Stomach smooth muscle (tissue), 2 donors: ENCODE data around the gene STXBP4.
A peak's percentile ranks its signal among the peaks of the same experiment; 100 is the strongest.

ENCODE experiments used
- H3K27ac ChIP-seq: one replicate; pipeline ENCODE4 v1.7.0; 2013; ENCODE audit warnings: mild to moderate bottlenecking, low read length, inconsistent platforms
- H3K27me3 ChIP-seq, 2 donors: one replicate each; pipeline ENCODE4 v1.7.0; 2013; ENCODE audit warnings: low read length in 2 of 2; ENCODE audit not compliant: insufficient read depth in 2 of 2, control insufficient read depth in 1 of 2
- H3K36me3 ChIP-seq, 2 donors: one replicate each; pipeline ENCODE4 v1.7.0; 2013; ENCODE audit warnings: low read length in 2 of 2; ENCODE audit not compliant: control insufficient read depth in 2 of 2, insufficient read depth in 2 of 2
- H3K4me1 ChIP-seq: one replicate; pipeline ENCODE4 v1.7.0; 2013; ENCODE audit warnings: low read length; ENCODE audit not compliant: control insufficient read depth, insufficient read depth
- H3K4me3 ChIP-seq, 2 donors: one replicate each; pipeline ENCODE4 v1.7.0; 2013; ENCODE audit warnings: low read length in 2 of 2
- H3K9ac ChIP-seq, 2 donors: one replicate each; pipeline ENCODE4 v1.7.0; 2013; ENCODE audit warnings: low read length in 2 of 2, mild to moderate bottlenecking in 1 of 2
- H3K9me3 ChIP-seq, 2 donors: one replicate each; pipeline ENCODE4 v1.7.0; 2013; ENCODE audit warnings: low read length in 2 of 2; ENCODE audit not compliant: control insufficient read depth in 2 of 2
- donor health status: healthy.
- donor health status: Pancreatic carcinoma.

Gene STXBP4, protein sequence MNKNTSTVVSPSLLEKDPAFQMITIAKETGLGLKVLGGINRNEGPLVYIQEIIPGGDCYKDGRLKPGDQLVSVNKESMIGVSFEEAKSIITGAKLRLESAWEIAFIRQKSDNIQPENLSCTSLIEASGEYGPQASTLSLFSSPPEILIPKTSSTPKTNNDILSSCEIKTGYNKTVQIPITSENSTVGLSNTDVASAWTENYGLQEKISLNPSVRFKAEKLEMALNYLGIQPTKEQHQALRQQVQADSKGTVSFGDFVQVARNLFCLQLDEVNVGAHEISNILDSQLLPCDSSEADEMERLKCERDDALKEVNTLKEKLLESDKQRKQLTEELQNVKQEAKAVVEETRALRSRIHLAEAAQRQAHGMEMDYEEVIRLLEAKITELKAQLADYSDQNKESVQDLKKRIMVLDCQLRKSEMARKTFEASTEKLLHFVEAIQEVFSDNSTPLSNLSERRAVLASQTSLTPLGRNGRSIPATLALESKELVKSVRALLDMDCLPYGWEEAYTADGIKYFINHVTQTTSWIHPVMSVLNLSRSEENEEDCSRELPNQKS

GRCh38 chr17:54968262-54968987 lies at the start of gene STXBP4, which contains the start of gene COX11:
Gene STXBP4 (plus strand): TSS chr17:54968765. CDS start chr17:54986220, 17,455 bp downstream.
Gene COX11 (minus strand): TSS chr17:54968654. CDS start chr17:54968646, 8 bp downstream.
- peak within 1 kb of the TSS; percentile 88 to 89 for H3K4me3 ChIP-seq
- peak within 1 kb of the TSS; percentile 89 to 95 for H3K9ac ChIP-seq
- peaks cover 21% of the 10 kb centered on the region for H3K4me1 ChIP-seq
- H3K9me3 ChIP-seq: no peaks in the 10 kb centered on the region
- H3K27ac ChIP-seq: peak within 1 kb of the TSS; percentile 88
- H3K36me3 ChIP-seq: peaks cover 0 to 9% of the 10 kb centered on the region in 2 donors
- no peaks in the 10 kb centered on the region for H3K27me3 ChIP-seq

DNA sequence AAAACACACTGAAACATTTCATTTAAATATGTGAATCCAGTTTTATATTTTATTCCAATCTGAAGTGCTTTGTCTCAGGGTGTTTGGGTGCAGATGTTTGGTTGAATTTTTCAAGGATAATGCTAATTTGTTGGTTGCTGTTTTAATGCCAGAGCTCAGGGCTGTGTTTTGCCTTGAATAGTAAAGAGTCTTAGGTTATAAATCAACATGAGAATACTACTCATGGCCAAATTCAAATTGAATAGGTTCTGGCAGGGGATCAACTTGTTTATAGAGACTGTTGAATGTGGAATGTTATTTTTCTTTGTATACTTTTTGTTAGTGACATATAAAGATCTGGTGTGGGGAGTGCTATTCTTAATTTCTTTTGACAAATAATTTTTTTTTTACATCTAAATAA lies 49.1 kb upstream of the STXBP4 start:
- peaks cover 9 to 19% of the 10 kb centered on the region in 2 donors for H3K36me3 ChIP-seq
- no peaks in the 10 kb centered on the region for H3K27me3 ChIP-seq
- no peak overlapping the region for H3K4me3 ChIP-seq

DNA sequence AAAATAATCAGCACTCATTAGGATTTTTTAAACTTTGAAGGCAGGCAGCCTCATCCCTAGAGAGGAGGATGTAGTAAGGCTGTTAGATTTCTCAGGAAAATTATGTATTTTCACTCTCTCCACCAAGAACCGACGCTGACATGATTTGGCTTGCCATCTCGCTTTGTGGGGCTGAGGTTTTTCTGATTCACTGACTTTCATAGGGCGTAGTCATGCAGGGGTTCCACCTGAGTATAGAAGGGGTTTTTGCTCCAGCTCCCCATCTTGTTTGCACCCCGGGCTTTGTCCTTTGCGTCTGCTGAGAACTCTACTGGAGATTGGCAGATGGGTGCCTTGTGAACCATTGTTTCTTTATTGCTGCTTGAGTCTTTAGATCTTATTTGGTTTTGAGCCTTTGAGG lies 47.7 kb upstream of the STXBP4 start:
- no peak overlapping the region for H3K4me3 ChIP-seq
- H3K36me3 ChIP-seq: peaks cover 4 to 11% of the 10 kb centered on the region in 2 donors
- H3K9ac ChIP-seq: no peak overlapping the region
- no peak overlapping the region for H3K27ac ChIP-seq
- no peaks in the 10 kb centered on the region for H3K9me3 ChIP-seq
- H3K27me3 ChIP-seq: no peaks in the 10 kb centered on the region
- H3K4me1 ChIP-seq: no peaks in the 10 kb centered on the region

More for the DNA sequence above, 49.1 kb upstream of the STXBP4 start:
- H3K9ac ChIP-seq: no peak overlapping the region
- H3K9me3 ChIP-seq: no peaks in the 10 kb centered on the region
- H3K27ac ChIP-seq: no peak overlapping the region
- H3K4me1 ChIP-seq: no peaks in the 10 kb centered on the region

- H3K9me3 ChIP-seq: no peaks in the 10 kb centered on the region
- H3K4me3 ChIP-seq: no peak overlapping the region
- H3K27ac ChIP-seq: no peak overlapping the region
- no peak overlapping the region for H3K9ac ChIP-seq
- H3K27me3 ChIP-seq: no peaks in the 10 kb centered on the region
- no peaks in the 10 kb centered on the region for H3K4me1 ChIP-seq
- peaks cover 0 to 4% of the 10 kb centered on the region in 2 donors for H3K36me3 ChIP-seq
Measured at GRCh38 chr17:54924405-54924804, 44.2 kb upstream of the STXBP4 start.

DNA sequence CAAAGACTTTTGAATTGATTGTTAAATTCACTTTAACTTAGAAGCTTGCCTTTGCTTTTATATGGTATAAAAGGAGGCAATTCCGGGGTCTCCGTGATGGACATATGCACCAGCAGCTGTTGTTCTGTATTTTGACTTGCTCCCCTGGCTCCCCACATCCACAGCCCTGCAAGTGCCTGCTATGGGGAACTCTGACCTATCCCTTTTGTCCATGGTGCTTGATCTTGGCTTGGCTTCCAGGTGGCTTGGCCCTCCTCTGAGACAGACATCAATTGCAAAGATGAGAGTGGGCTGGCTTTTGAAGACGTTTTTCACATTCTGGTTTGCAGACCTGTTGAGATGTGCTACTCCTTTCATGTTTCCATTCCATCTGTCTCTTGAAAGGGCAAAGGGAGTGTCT lies 41.0 kb upstream of the STXBP4 start:
- H3K27me3 ChIP-seq: no peaks in the 10 kb centered on the region
- H3K36me3 ChIP-seq: peaks cover 0 to 11% of the 10 kb centered on the region in 2 donors
- H3K4me3 ChIP-seq: no peak overlapping the region
- no peaks in the 10 kb centered on the region for H3K9me3 ChIP-seq
- no peaks in the 10 kb centered on the region for H3K4me1 ChIP-seq
- no peak overlapping the region for H3K9ac ChIP-seq
- H3K27ac ChIP-seq: no peak overlapping the region

DNA sequence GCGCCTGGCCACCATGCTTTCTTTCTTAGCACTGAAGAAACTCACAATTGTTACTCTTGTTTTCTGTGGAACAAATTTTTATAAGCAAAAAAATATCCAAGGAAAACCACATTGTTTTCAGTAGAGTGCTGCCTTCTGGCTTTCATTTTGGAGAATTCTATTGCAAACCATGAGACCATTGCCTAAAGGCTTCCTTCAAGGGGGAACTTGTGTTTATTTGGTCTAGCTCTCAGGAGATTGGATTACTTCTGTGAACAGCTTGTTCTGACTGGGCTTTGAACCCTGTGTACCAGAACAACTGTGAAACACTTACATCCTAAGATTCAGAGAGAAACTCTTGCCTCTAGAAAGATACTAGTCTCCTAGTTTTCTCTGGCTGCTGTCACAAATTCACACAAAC lies 35.9 kb upstream of the STXBP4 start:
- Histone ChIP-seq H3K9ac (no peak overlapping the region), H3K27ac (no peak overlapping the region), H3K4me1 (no peaks in the 10 kb centered on the region), H3K27me3 (no peaks in the 10 kb centered on the region), H3K4me3 (no peak overlapping the region), H3K9me3 (no peaks in the 10 kb centered on the region), H3K36me3 (peaks cover 9 to 18% of the 10 kb centered on the region in 2 donors)

GRCh38 chr17:54933921-54934320 lies 34.6 kb upstream of the STXBP4 start:
- no peaks in the 10 kb centered on the region for H3K27me3 ChIP-seq
- H3K4me3 ChIP-seq: no peak overlapping the region
- no peak overlapping the region for H3K9ac ChIP-seq
- no peaks in the 10 kb centered on the region for H3K9me3 ChIP-seq
- H3K36me3 ChIP-seq: peaks cover 9 to 14% of the 10 kb centered on the region in 2 donors
- H3K27ac ChIP-seq: no peak overlapping the region
- H3K4me1 ChIP-seq: no peaks in the 10 kb centered on the region

DNA sequence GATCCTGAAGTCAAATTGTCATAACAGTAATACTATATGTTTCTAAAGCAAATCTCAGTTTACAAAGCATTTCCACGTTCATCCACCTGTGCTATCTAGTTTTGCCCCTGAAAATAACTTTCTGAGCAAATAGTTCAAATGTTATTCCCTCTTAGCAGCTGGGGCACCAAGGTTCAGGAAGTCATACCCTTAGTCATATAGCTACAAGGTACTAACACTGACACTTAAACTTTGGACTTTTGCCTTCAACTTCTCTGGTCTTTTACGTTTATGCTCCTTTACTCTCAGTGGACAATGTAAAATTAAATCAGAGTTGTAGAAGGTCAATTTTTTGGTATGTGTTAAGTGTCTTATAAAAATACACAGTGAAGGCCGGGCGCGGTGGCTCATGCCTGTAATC lies 33.1 kb upstream of the STXBP4 start:
- Histone ChIP-seq H3K36me3 (peaks cover 10 to 13% of the 10 kb centered on the region in 2 donors), H3K4me1 (no peaks in the 10 kb centered on the region), H3K27ac (no peak overlapping the region), H3K9me3 (no peaks in the 10 kb centered on the region), H3K9ac (no peak overlapping the region), H3K27me3 (no peaks in the 10 kb centered on the region), H3K4me3 (no peak overlapping the region)

GRCh38 chr17:54937018-54937417 lies 31.5 kb upstream of the STXBP4 start:
- H3K9ac ChIP-seq: no peak overlapping the region
- no peaks in the 10 kb centered on the region for H3K4me1 ChIP-seq
- H3K27me3 ChIP-seq: no peaks in the 10 kb centered on the region
- no peak overlapping the region for H3K27ac ChIP-seq
- H3K4me3 ChIP-seq: no peak overlapping the region
- H3K9me3 ChIP-seq: no peaks in the 10 kb centered on the region
- H3K36me3 ChIP-seq: peaks cover 10 to 13% of the 10 kb centered on the region in 2 donors

DNA sequence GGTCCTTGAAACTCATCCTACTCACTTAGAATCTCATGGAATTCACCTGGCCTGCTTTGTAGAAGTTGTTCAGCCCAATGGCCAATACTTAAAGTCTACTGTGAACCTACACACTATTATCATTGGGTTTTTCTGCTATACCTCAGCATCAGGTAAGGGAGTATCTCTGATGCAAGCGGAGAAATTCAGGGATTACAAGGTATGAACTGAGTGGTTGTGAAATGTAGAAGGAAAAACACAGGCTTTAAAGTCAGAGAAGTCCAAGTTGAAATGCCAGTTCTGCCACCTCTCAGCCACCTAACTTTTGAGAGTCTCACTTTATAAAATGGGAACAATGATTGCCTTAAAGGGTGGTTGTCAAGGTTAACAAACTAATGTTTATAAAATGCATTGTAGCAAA lies 31.1 kb upstream of the STXBP4 start:
- Histone ChIP-seq H3K36me3 (peaks cover 10 to 13% of the 10 kb centered on the region in 2 donors), H3K9ac (no peak overlapping the region), H3K4me1 (no peaks in the 10 kb centered on the region)

More for the DNA sequence above, 31.1 kb upstream of the STXBP4 start:
- Histone ChIP-seq H3K4me3 (no peak overlapping the region), H3K9me3 (no peaks in the 10 kb centered on the region), H3K27ac (no peak overlapping the region), H3K27me3 (no peaks in the 10 kb centered on the region)
